Measurements from ENCODE around the gene PLEKHG4B.
A peak's percentile ranks its signal among the peaks of the same experiment; 100 is the strongest.
"Not testable (repeated sequence)": the region's sequence is repeated elsewhere in the genome, so short reads cannot be mapped to it uniquely, and the experiment has no call there.

The PLEKHG4B gene

DNA sequence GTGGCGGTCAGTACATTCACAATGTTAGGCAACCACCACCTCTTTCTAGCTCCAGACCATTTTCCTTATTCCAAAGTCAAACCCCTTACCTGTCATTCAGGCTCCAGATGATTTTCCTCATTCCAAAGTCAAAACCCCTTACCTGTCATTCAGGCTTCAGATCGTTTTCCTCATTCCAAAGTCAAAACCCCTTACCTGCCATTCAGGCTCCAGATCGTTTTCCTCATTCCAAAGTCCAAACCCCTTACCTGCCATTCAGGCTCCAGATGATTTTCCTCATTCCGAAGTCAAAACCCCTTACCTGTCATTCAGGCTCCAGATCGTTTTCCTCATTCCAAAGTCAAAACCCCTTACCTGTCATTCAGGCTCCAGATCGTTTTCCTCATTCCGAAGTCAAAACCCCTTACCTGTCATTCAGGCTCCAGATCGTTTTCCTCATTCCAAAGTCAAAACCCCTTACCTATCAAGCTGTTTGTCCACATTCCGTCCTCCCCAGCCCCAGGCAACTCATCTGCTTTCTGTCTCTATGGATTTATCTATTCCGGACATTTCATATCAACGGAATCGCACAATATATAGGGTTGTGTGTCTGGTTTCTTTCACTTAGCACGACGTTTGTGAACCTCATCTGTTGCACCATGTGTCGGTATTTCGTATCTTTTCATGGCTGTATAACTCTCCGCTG lies 5.2 kb downstream of the PLEKHG4B start:
- no peak for DNase-seq

DNA sequence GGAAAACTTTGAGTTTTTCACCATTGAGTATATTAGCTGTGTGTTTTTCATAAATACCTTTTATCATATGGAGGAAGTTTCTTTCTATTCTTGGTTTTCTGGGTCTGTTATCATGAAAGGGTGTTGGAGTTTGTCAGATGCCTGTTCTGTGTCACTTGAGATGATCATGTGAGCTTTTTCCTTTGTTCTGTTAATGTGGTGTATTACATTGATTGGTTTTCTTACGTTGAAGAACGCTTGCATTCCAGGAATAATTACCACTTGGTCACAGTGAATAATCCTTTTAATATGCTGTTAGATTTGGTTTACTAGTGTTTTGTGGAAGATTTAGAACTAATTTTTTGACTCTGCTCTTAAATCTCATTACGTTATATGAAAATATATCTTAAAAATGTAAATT lies 7.8 kb downstream of the PLEKHG4B start:
- DNase-seq = no peak

DNA sequence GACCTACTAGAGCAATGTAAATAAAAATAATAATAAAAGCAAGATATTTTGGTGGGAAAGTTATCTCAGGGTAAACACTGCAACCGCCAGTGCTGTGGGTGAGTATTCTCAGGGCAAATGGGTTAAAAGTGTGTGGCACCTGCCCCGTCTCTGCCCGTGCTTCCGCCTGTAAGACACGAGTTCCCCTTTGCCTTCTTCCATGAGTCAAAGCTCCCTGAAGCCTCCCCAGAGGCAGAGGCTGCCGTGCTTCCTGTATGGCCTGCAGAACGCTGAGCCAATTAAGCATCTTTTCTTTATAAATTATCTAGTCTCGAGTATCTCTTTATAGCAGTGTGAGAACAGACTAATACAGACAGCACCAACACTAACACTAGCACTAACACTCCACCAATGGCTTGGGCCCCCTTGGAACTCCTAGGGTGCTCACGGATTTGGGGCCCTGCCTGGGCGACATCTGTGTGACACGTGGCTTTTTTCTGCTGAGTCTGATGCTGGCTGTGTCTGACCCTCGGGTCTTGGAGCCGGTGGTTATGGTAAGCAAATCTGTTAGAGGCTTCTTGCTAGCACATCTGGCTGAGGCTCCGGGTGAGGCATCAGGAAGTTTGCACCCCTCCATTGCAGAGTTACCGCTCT lies 10.6 kb downstream of the PLEKHG4B start:
- no peak for DNase-seq

DNA sequence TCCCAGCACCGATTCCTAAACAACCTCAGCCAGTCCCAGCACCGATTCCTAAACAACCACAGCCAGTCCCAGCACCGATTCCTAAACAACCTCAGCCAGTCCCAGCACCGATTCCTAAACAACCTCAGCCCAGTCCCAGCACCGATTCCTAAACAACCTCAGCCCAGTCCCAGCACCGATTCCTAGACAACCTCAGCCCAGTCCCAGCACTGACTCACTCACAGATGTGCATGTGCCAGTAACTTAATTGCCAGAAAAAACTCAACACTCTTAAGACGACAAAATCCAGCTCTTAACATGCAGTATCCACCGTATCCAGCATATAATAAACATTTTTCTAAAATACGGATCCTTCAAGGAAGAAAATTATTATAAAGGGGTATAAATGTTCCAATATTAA lies 12.1 kb downstream of the PLEKHG4B start:
- DNase-seq = not testable (repeated sequence)

DNA sequence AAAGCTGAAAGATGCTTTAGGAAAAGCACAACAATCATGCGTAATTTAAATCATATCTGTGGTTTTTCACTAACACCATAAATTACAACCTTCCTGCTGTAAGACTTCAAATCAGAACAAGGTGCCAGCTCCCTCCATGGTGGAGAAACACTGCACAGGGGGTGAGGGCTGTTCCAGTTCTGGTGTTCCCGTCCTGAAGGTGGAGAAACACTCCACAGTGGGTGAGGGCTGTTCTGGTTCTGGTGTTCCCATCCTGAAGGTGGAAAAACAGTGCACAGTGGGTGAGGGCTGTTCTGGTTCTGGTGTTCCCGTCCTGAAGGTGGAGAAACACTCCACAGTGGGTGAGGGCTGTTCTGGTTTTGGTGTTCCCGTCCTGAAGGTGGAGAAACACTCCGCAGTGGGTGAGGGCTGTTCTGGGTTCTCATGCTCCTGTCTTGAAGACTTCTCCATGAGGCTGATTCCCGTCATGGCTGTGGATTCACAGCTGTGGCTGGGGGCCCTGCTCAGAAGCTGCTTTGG lies 12.9 kb downstream of the PLEKHG4B start:
- DNase-seq = no peak

DNA sequence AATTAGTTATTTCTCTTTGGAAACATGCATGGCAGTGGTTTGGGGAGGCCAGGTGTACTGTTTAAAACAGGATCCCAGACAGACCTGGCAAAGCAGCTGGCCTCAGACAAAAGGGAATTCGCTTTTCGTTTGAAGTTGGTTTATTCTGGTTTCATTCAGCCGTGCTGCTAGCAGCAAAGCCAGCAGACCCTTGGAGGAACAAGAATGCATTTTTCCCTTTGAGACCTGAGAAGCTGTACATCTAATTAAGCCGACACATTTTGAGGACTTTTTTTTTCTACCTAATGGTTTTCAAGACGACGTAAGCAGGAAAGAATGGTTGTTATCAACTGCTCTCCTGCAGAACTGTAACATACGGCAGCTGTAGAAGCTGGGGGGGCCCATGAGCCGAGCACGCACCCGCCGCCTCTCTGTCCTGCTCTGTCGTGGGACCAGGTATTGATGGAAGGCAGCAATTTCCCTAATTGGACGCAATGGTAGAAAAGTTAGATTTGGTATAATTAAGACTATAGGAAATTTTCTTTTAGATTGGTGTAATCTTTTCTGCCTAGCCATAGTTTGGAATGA lies 13.6 kb downstream of the PLEKHG4B start:
- no peak for DNase-seq

DNA sequence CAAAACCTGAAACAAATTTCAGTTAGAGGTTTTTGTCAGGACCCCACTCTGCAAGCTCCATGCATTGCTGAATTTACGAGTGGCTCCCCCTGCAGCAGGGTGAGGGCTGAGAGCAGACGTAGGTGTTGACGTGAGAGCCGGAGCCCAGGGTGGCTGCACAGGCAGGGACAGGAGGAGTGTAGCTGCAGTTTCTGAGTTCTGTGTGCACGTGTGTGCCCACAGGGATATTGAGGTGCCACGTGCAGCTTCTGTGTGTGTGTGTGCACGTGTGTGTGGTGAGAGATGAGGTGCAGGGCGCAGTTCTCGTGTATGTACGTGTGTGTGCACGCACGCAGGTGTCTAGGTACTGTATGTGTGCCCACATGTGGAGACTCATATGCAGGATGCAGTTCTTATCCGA lies 14.6 kb downstream of the PLEKHG4B start:
- DNase-seq = no peak

DNA sequence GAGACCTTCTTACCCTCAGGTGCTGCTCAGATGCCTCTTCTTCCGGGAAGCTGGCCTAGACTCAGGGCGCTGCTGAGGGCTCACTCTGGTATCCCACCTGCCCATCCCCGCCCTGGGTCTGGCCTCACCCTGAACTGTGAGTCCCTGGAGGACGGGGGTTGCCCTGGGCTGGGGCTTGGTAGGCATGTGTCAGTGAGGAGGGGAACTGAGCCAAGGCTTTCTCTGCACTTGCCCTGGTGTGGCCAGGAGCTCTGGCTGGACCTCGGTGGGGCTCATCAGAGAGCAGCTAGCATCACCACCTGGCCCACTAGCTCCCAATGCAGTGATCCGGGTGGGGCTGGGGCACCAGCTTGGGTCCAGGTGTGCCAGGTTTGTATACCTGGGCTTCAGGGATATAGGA lies 15.6 kb downstream of the PLEKHG4B start:
- no peak for DNase-seq

DNA sequence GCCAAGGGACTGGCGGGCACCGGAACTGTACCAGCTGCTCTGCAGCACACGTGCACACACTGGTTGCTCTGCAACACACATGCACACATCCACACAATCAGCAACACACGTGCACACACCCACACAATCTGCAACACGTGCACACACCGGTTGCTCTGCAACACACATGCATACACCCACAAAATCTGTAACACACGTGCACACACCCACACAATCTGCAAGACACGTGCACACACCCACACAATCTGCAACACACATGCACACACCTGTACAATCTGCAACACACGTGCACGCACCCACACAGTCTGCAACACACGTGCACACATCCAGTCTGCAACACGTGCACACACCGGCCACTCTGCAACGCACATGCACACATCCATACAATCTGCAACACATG lies 17.9 kb downstream of the PLEKHG4B start:
- no peak for DNase-seq

DNA sequence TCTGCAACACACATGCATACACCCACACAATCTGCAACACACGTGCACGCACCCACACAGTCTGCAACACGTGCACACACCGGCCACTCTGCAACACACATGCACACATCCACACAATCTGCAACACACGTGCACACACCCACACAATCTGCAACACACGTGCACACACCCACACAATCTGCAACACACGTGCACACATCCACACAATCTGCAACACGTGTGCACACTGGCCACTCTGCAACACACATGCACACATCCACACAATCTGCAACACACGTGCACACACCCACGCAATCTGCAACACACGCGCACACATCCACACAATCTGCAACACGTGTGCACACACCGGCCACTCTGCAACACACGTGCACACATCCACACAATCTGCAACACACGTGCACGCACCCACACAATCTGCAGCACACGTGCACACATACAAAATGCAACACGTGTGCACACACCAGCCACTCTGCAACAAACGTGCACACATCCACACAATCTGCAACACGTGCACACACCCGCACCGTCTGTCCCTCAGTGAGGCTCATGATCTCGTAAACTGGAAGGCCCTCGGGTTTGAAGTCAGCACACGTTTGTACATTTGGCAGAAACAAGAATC lies 18.4 kb downstream of the PLEKHG4B start:
- DNase-seq = no peak

DNA sequence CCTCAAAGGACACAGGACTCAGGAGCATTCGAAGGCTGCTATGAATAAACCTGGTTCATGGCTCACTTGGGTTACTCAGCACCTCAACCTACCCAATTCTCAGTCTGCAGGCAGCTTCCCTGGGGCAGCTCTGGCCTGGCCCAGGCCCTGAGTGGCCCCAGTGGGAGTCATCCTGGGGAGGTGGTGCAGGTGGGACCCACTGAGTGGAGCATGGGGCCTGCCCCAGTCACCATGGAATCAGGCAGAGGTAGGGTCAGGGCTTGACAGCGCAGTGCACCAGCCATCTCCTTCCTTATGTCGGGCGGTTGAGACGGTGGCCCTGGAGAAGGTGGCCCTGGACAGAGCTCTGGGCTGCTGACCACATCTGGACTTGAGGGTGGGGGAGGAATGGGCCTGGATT lies 19.2 kb downstream of the PLEKHG4B start:
- no peak for DNase-seq

DNA sequence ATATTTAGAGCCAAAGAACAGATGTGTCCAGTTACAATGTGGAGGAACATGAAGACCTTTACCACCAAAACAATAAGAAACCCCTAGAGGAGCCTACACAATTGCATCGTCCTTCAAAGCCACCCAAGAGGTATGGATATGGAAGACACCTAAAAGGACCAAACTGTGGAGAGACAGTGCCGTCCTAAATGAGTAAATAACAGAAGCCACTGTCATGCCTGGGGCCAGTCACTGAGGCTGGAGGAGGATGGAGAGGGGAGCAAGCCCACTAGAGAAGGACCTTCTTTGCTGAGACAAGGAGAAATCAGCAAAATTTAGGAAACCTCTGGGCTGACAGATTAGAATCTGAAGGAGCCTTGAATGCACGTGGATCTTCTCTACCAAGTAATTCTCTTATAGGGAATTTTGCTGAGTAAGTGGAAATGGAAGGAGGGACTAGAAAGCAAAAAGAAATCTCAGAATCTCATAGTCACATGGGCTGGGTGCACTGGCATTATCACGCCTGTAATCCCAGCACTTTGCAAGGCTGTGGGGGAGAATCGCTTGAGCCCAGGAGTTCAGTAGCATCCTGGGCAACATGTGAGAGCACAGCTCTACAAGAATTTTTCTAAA lies 27.6 kb downstream of the PLEKHG4B start:
- DNase-seq = no peak

DNA sequence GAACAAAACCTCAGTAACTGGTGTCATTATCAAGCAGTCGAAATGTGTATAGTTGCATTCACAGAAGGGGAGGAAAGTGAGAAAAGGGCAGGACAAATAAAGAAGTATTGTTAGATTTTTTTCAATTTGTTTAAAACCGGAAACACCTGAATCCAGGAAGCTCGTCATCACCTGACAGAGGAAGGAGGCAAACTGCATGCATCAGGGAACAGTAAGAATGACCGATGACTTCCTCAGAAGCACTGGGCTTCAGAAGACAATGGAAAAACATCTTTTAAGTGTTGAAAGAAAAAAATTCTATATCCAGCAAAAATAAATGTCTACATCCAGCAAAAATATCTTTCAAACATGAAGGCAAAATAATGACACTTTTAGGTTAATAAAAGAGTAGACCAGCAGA lies 29.5 kb downstream of the PLEKHG4B start:
- no peak for DNase-seq

DNA sequence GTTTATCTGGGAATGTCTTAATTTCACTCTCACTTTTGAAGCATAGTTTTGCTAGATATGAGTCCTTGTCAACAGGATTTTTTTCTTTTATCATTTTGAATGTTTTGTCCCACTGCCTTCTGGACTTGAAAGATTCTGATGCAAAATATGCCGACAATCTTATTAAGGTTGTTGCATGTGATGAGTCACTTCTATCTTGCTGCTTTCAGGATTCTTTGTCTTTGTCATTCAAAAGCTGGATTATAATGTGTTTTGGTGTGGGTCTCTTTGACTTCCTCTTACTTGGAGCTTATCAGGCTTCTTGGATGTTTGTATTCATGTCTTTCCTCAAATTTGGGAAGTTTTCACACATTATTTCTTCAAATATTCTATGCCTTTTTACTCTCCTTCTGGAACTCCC lies 33.8 kb downstream of the PLEKHG4B start:
- no peak for DNase-seq

DNA sequence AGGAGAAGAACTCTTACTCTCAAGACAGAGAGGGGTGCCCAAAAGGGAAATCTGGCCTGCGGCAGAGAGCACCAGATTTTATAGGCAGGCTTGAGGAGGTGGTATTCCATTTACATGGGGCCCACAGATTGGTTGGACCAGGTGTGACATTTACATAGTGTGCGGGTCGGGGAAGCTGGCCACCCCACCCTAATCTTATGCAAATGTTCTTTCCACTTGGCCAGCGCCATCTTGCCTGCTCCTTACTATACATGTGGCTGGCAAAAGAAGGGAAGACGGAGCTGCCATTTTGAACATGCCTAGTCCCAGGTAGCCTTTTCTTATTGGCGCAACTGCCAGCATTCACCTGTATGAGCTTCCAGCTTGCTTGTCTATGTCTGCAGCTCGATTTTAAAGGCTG lies 34.8 kb downstream of the PLEKHG4B start:
- no peak for DNase-seq

DNA sequence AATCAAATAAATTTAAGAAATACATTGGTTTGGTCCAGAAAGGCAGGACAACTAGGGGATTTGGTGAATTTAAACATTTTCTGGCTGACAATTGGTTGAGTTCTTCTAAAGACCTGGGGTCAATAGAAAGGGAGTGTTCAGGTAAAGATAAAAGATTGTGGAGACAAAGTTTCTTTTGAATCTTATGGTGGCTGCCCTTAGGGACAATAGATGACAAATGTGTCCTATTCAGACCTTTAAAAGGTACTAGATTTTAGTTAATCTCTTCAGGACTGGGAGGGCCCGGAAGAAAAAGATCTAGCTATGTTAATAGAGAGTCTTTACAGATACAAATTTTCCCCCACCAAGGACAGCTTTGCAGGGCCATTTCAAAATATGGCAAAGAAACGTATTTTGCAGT lies 35.9 kb downstream of the PLEKHG4B start:
- no peak for DNase-seq

DNA sequence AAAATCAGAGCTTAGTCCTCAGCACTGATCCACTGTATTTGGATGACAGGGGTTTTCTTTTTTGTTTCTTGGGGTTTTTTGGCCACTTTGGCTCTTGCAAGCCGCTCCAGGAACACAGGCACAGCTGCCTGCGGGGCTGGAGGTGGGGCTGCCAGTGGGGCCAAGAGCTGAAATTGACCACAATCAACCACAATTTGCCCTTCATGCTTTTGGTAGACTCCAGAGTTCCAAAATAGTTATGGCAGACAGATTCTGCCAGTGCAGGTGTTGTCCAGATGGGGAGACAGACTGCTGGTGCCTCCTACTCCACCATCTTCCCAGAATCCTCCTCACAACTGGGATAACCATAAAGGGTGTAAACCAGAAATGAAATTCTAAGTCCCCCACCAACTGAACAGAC lies 36.5 kb downstream of the PLEKHG4B start:
- DNase-seq = no peak

DNA sequence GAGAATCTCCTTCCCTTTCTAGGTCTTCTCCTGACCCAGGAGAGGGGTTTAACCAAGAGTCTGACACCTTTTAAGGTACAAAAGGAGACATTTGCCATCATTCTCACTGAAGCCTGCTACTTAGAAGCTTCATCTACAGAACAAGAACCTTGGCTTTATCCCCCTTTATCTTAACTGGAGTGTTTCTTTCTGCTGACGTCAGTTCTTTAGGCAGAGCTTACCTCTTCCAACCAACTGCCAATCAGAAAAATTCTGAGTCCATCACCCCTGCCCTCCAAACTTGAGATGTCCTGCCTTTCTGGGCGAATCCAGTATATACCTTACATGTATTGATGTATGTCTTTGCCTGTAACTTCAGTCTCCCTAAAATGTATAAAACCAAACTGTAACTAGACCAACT lies 37.2 kb downstream of the PLEKHG4B start:
- DNase-seq = no peak

DNA sequence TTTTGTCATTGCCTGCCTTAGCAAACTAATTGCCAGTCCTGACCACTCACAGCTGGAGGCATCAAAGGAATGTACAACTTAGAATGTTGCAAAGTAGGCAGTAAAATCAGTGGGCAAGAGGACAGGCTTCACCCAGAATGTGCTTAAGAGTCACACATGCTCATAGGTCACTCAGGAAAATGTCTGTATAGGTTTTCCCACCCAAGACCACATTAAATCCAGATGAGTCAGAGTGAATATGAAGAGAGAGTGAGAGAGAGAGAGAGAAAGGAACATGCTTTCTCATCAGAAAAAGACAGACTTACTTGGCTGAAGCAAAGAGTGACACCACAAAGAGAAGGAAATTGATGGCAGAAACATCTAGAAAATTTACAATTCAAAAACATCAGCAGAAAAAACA lies 37.9 kb downstream of the PLEKHG4B start:
- peak; percentile 18 for DNase-seq

DNA sequence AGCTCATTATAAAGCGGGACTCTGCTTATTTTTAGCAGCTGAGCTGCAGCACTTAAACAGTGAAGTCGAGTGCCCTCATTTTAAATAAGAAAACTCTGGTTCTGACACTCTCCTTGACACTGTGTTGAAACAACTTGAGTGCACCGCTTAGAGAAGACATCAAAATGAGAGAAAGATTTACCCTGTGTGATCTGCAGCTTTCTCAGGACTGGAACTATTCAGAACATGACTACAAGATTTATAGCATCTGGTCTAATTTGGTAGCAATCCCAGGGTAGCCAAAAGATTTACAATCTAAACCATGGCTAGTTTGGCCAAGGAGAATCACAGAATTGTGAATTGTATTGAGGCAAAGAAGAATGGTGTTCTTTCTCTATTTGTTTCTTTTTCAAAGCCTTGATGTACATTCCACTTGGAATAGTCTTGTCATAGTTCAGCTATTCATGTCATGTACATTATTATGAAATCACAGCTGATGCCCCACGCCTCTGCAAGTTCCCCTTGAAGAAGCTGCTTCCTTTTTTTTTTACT lies 38.7 kb downstream of the PLEKHG4B start:
- DNase-seq = peak; percentile 69

DNA sequence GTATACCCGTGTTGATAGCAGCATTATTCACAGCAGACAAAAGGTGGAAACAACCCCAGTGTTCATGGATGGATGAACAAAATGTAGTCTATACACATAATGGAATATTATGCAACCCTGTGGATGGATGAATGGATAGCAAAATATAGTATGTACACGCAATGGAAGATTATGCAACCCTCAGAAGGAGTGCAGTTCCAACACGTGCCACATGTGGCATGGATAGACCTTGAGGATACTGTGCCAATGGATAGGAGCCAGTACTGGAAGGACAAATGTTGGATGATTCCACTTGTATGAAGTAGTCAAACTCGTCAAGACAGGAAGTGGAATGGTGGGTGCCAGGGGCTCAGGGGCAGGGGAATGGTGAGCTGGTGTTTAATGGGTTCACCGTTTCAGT lies 44.9 kb downstream of the PLEKHG4B start:
- DNase-seq = no peak

DNA sequence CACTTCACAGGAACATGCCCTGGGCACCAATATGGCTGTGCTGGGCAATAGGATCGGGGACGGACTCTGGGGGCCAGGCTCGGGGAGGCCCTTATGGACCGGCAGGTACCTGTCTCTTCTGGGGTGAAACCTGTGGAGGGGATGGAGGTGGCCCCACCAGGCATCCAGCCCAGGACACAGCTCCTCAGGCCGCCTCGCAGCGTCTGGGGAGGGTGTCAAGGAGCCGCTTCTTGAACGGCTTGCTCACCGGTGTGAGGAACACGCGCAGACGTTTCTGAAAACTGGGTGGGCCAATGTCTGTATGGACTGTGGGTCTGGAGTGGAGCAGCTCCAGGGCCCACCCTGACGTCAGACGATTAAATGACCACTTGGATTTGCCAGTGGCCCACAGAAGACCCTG lies 45.8 kb downstream of the PLEKHG4B start:
- no peak for DNase-seq

DNA sequence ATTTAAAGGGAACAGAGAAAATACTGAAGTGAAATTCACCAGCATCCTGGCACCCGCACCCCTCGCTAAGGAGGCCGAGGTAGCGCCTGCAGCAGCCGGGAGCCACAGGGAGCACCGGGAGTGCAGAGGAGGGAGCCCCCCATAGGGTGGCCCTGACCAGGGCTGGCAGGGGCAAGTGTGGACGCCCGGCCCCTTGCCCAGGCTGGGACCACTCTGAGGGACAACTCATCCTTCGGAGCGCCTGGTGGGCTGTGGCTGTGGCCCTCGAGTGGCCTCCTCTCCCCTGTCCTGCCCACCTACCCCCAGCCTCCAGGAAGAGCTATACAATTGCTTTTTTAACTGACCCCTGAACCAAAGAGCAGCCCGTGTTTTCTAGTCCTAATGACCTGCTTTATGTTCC lies 47.0 kb downstream of the PLEKHG4B start:
- DNase-seq = no peak
